NCI-H2196 (cell line): Measurements from ENCODE around the gene PIAS2.

ENCODE experiments used
- DNase-seq: peaks from one replicate; lab custom pipeline; 2025; ENCODE audit not compliant: unreplicated experiment; lab: John Stamatoyannopoulos, UW

The PIAS2 gene

GRCh38 chr18:46767217-46767616 lies 150.1 kb downstream of the PIAS2 start:
- no peak for DNase-seq

GRCh38 chr18:46764586-46764985 lies 152.7 kb downstream of the PIAS2 start:
- peak; percentile 18 for DNase-seq

- DNase-seq: peak; percentile 58
Measured at GRCh38 chr18:46761059-46761769, 156.1 kb downstream of the PIAS2 start.

- DNase-seq: peak; percentile 57
Measured at GRCh38 chr18:46759890-46760289, 157.4 kb downstream of the PIAS2 start.

- DNase-seq: peak; percentile 76
Measured at GRCh38 chr18:46756559-46757201, 160.6 kb downstream of the PIAS2 start, which contains the start of gene ST8SIA5. TSS of gene ST8SIA5 (minus strand) at chr18:46757053. CDS start at chr18:46756508, 545 bp downstream.

GRCh38 chr18:46756025-46756558 lies 161.2 kb downstream of the PIAS2 start:
- no peak for DNase-seq

- DNase-seq: no peak
Measured at GRCh38 chr18:46755315-46756024, 161.8 kb downstream of the PIAS2 start.

GRCh38 chr18:46754661-46755292 lies 162.5 kb downstream of the PIAS2 start:
- DNase-seq: no peak

GRCh38 chr18:46754188-46754587 lies 163.1 kb downstream of the PIAS2 start:
- DNase-seq: no peak
